Measurements from ENCODE around the gene IRX3.
A peak's percentile ranks its signal among the peaks of the same experiment; 100 is the strongest.

The IRX3 gene

GRCh38 chr16:54286366-54287130 lies at the start of gene IRX3:
Gene IRX3 (minus strand): TSS chr16:54286787. CDS start chr16:54286050, 737 bp downstream.
- no peak for FAIRE-seq

GRCh38 chr16:54335230-54335629 lies 48.6 kb upstream of the IRX3 start:
- FAIRE-seq = no peak

GRCh38 chr16:54334208-54334607 lies 47.6 kb upstream of the IRX3 start:
- FAIRE-seq = peak; percentile 55

DNA sequence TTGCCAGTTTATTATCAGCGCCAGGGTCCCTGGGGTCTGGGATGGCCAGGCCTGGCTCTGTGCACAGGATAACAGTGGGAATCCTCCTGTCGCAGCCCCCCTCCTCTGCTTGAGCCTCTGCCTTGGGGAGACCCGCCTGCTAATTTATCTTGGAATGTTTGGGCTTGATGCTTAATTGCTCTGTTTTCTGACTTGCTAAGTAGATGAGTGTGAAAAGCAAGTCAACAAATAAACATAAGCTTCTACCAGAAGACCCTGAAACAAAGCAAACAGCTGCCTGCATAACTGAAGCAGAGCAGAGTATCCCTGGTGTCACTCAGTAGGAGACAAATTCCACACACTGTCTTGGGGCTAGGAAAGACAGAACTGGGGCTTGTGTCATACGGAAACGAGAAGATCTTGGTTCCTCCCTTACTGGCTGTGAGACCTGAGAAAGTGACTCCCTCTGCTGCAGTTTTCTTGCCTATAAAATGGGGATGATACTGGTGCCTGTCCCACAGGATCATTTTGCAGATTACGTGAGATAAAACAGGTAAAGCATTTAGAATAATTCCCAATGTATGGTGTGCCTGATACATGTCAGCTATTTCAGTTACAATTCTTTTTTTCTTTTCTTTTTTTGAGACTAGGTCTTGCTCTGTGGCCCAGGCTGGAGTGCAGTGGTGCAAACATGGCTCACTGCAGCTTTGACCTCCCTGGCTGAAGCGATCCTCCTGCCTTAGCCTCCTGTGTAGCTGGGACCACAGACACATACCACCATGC lies 44.8 kb upstream of the IRX3 start:
- FAIRE-seq = no peak

DNA sequence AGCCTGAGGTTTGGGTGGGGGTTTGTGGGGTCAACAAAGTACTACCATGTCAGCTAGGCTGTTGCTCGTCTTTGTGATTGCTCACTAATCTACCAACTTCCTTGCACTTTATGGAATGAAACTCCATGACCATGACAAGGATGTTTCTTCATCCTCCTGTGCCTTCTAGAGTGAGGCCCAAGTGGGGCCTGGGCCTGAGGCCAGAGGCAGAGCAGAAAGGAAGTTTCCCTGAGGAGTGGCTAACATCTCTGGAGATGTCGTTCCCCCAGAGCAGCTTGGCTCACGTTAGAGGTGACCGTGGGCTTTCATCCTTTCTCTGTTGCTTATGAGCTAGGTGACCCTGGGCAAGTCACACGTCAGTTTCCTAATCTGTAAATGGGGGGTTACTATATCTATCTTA lies 41.0 kb upstream of the IRX3 start:
- FAIRE-seq = no peak

DNA sequence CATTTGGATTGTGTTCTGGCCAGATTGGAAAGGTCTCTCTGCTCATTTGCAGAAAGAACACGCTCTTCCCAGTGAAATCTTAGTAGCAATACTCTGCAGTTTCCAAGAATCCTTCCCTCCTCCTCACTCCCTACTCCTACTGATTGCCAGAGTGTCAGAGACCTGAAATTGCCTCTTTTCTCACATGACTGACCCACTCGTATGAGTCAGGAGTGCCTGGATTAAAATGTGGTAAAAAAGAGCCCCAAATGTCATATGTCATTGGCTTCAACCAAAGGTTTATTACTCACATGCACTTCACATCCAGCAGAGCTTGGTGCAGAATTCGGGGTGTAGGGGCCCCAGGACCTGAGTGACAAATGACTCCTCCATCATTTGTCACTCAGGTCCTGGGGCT lies 39.7 kb upstream of the IRX3 start:
- FAIRE-seq = no peak

DNA sequence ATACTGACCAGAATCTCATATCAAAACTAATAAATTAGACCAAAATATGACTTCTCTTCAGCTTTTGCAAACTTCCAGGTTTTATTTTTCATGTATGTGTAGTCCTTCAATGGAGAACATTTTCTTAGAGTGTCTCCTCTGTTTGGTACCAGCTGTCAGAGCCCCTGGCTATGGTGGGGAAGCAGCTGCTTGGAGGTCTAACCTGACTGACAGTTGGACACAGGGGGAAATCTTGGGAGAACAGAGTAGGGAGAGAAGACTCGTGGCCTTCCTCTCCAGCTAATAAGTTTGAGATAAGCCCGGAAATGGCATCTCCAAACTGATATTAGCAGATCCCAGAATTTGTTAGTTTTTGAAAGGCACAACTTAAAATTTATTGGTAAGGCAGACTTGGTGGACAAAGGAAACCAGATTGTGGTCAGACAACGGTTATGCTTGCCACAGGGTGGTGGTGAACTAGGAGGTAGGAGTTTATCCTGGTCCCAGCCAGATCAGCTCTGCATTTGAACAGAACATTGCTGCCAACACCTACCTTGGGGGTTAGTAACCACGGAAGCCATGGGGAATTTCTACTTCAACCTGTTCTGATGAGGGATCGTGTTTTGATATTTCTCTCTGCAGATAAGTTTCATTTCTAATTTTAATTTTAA lies 39.2 kb upstream of the IRX3 start:
- no peak for FAIRE-seq

GRCh38 chr16:54324716-54325115 lies 38.1 kb upstream of the IRX3 start:
- no peak for FAIRE-seq

- FAIRE-seq = no peak
Measured at GRCh38 chr16:54320697-54321340, 34.2 kb upstream of the IRX3 start.

DNA sequence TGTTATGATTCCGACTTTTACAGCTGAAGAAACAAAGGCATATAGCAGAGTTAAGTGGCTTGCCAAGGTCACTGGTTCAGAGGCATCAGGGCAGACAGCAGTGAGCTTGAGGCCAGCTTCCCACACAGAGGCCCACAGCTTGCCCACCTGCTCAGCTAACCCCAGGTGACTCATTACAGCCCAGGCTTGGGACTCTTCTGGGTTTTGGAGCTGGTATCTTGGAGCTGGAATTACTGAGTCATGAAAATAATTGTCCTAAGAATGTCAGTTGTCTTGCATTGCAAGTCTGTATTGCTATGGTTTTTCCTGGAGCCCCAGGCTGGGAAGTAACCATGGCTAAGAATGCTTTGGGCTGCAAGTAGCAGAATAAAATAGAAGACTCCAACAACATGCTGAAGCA lies 32.4 kb upstream of the IRX3 start:
- no peak for FAIRE-seq

DNA sequence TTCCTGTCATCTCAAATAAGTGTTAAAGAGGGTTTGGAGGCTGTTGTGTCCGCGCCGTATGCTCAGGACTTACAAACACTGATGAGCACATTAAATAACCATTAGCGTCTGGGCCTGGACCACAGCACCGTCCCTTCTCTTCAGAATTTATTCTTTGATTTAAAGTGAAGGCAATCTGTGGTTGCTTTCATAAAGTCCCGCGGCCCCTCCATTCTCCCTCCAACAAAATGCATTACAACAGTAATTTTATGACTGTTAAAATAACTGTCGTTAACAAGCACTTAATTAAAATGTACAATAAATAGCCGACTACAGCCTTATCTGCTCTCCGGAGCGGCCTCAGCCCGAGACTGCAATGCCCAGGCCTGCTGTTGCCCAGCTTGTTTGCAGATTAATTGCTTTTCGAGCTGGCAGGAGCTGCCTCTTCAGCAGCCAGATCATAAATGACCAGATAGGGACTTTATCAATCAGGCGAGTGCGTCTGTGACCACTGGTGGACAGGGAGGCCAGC lies 30.6 kb upstream of the IRX3 start:
- no peak for FAIRE-seq

DNA sequence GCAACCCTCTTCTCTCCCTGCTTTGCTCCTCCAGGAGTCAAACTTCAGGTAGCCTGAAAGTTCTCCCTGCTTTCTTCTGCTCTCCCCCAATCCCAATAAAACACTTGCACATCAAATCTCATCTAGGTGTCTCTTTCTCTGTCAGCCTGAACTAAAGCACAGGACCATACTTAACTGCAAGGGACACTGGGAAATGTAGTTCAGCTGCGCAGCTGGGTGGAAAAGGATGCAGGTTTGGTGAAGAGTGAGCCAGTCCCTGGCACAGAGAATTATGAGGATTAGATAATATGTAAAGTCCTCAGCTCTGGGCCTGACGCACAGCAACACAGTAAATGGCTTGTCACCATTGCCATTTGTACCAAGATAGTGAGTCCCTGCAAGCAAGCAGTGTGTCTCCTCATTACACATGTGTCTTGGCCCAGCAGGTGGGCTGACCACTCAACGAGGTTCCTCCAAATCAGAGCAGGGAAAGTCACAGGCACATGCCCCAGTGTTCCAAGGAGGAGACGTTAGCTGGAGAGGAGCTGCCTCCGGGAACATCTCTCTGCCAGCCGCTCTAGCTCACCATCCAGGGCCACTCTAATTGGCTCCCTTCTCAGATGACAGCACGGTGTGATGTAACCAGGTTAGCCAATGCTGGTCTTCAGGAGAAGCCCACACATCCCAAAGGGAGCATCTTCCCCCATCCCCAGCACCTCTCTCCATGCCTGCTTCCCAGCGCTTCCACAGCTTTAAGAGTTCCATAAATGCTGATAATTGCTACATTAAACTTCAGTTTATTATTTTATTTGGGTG lies 29.7 kb upstream of the IRX3 start:
- no peak for FAIRE-seq

- no peak for FAIRE-seq
Measured at GRCh38 chr16:54313789-54314188, 27.2 kb upstream of the IRX3 start.

GRCh38 chr16:54312502-54312991 lies 26.0 kb upstream of the IRX3 start:
- FAIRE-seq = no peak

GRCh38 chr16:54309341-54309740 lies 22.8 kb upstream of the IRX3 start:
- no peak for FAIRE-seq

GRCh38 chr16:54305080-54305479 lies 18.5 kb upstream of the IRX3 start:
- no peak for FAIRE-seq

DNA sequence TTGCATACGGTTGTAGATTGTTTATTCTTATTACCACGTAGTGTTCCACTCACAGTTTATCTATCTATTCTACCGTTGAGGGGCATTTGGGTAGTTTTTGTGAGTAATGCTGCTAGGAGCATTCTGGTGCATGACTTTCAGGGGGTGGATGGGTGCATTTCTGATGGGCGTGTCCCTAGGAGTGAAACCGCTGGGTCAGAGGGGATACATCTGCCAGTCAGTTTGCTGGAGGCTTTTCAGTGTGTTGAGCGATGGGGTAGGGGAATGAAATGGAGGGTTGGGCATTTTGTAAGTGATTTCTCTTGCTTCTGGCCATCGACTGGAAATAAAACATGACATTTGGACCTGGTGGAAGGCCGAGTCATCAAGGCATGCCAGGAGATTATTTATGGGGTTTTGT lies 17.0 kb upstream of the IRX3 start:
- no peak for FAIRE-seq

- FAIRE-seq = no peak
Measured at GRCh38 chr16:54297154-54297553, 10.6 kb upstream of the IRX3 start.

DNA sequence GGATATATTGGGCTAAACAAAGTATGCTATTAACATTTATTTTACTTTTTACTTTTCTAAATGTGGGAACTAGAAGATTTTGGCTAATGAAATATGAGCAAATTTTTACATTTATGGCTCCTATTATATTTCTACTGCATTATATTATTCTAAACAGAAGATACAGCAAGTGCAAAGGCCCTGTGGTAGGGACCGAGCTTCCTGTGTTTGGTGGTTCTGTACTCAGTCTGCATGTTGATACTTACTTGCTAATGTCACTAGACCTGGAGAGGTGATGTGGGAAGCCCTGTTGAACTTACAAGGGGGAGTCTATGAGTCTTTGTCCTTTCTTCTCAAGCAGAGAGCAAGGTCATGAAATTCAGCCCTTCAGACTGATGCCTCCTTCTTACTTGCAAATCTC lies 10.0 kb upstream of the IRX3 start:
- no peak for FAIRE-seq

- no peak for FAIRE-seq
Measured at GRCh38 chr16:54291656-54292487, 5.3 kb upstream of the IRX3 start.

Data from endometrium (tissue), 2 donors.